Psoas muscle (tissue), 8 donors: ENCODE data around the gene IFNA7. TPM values are rescaled to one million over a fixed set of nuclear protein-coding genes. Genes with fewer than 3 reads are reported as not detected.
"Not testable (repeated sequence)": the region's sequence is repeated elsewhere in the genome, so short reads cannot be mapped to it uniquely, and the experiment has no call there.

Experiments used
- ATAC-seq, 4 donors: fragments of 200-7000 bp; cut with Tn5 transposase; one replicate each; pipeline ENCODE4 v1.9.1; 2020; ENCODE audit warnings: moderate library complexity in 3 of 4, mild to moderate bottlenecking in 2 of 4
- DNase-seq, 2 donors: peaks; one replicate each; pipeline ENCODE4 v3.0.0-alpha.2; 2020
- H3K27ac ChIP-seq: fragments of 200-600 bp; one replicate; pipeline ENCODE4 v1.8.0; 2022
- H3K27me3 ChIP-seq, 3 donors: fragments of 200-600 bp in 1 of 3; one replicate each; pipeline versions ENCODE4 v1.6.1 to v1.8.0; 2013 to 2022; ENCODE audit warnings: low read length in 2 of 3, mild to moderate bottlenecking in 2 of 3, moderate library complexity in 1 of 3; ENCODE audit not compliant: insufficient read depth in 3 of 3
- H3K36me3 ChIP-seq, 2 donors: fragments of 200-600 bp in 1 of 2; one replicate each; pipeline versions ENCODE4 v1.6.1 to v1.8.0; 2013 to 2022; ENCODE audit warnings: low read depth in 1 of 2, mild to moderate bottlenecking in 1 of 2, moderate library complexity in 1 of 2; ENCODE audit not compliant: insufficient read depth in 1 of 2
- H3K4me1 ChIP-seq: fragments of 200-600 bp; one replicate; pipeline ENCODE4 v1.8.0; 2022
- H3K4me3 ChIP-seq: fragments of 200-600 bp; one replicate; pipeline ENCODE4 v1.8.0; 2022; ENCODE audit warnings: mild to moderate bottlenecking
- H3K9me3 ChIP-seq: fragments of 200-600 bp; one replicate; pipeline ENCODE4 v1.8.0; 2022
- WGBS, 3 donors: extraction: QIAGEN DNeasy Blood & Tissue Kit; methylation state at CpG; one replicate each; pipeline versions ENCODE4 v1.1.6 to v1.1.7; 2013; 5-methylcytosine and 5-hydroxymethylcytosine counted together
- intact Hi-C, 2 donors: fragments of 100-400 bp; cut with DNase I; formaldehyde crosslinking; loops; one replicate each; pipeline versions ENCODE4 v1.11.0 to v1.14.2; 2022
- long read RNA-seq, 2 donors: library from polyadenylated mRNA; unstranded; transcript quantifications; one replicate each; pipeline ENCODE4 v2.0.0, GENCODE V29; 2021
- polyA plus RNA-seq, 3 donors: library from polyadenylated mRNA; stranded (reverse); fragments of 200-250 nt; gene quantifications; one replicate each; pipeline ENCODE4 v1.2.3, GENCODE V29; 2013
- total RNA-seq, 4 donors: library from RNA; stranded (reverse); fragmentation: NEBNext Ultra II Directional in 2 of 4; extraction: Animal tissue kit (Norgen Biotek cat#: 25700) in 2 of 4; gene quantifications; one replicate each; pipeline versions ENCODE4 v1.2.1 to v1.2.4, GENCODE V29; 2021 to 2023
- TF ChIP-seq, protein P1 (sequence below): fragments of 200-600 bp; IDR thresholded peaks from one replicate; pipeline ENCODE4 v1.8.0; 2022; ENCODE audit warnings: antibody characterized with exemption
- donor health status: healthy with polysubstance abuse.
- donor health status: DM: no; HTN: no; CAD: no; lungs with moderate emphysema.
- donor health status: Bipolar disorder and iron deficiency.
- donor health status: healthy.
- donor health status: DM: yes; HTN: yes; CAD: no.
- donor health status: DM: no; HTN: no; CAD: no.
- donor health status: DM: no; HTN: no; CAD: no.
- donor health status: DM: yes; HTN: yes; CAD: no.

The IFNA7 gene
- total RNA-seq: not detected
- not detected for polyA plus RNA-seq
- long read RNA-seq, donor 1: 0 reads
- long read RNA-seq, donor 2: 0 reads

DNA sequence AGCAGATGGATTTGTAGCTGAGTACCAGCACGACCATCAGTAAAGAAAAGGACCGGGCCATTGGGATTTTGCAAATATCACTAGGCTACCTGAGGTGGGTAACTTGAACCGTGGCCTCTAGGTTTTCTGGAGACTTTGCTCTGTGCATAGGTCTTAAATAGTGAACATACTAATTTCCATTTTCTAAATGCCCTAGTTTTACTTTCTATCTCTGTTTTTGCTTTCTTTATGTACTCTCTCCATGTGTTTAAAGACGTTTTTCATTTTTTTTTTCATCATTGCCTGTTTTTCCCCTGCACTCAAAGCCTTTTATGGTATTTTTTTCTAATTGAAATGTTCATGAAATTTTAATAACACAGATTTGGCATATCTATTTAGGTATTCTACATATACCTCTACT, at the start of gene IFNA7:
TSS of gene IFNA7 (minus strand) at position 101 of the 400 bp plus-strand sequence. CDS start at position 61, 40 bp downstream.
- H3K4me1 ChIP-seq, ATAC-seq, H3K27ac ChIP-seq, H3K9me3 ChIP-seq, H3K27me3 ChIP-seq, DNase-seq, H3K36me3 ChIP-seq, H3K4me3 ChIP-seq, intact Hi-C loops: not testable (repeated sequence)
- 60 to 68% (median 66%) methylated on average over 4 of the region's 4 CpGs for WGBS, 3 donors

DNA sequence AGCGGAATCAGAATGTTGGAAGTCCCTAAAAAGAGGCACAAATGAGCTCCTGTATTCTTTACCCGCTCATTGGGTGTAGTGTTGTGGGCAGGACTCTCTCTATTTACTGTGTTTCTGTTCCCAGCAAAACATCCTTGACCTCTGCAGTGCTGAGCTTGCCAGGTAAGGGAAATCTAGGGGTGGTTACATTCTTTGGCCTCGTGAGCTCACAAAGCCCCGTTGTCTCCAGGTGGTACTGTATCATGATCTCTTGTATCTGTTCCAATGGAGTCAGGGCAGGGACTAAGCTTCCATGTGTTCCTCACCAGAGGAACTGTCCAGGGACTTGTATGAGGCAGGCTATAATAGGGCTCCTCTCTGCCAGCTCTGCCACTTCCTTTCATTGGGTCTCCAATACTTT, 49.6 kb upstream of the IFNA7 start:
- DNase-seq: no peak
- 50 to 68% (median 54%) methylated on average over 4 of the region's 4 CpGs for WGBS, 3 donors
- TF ChIP-seq, protein P1, sequence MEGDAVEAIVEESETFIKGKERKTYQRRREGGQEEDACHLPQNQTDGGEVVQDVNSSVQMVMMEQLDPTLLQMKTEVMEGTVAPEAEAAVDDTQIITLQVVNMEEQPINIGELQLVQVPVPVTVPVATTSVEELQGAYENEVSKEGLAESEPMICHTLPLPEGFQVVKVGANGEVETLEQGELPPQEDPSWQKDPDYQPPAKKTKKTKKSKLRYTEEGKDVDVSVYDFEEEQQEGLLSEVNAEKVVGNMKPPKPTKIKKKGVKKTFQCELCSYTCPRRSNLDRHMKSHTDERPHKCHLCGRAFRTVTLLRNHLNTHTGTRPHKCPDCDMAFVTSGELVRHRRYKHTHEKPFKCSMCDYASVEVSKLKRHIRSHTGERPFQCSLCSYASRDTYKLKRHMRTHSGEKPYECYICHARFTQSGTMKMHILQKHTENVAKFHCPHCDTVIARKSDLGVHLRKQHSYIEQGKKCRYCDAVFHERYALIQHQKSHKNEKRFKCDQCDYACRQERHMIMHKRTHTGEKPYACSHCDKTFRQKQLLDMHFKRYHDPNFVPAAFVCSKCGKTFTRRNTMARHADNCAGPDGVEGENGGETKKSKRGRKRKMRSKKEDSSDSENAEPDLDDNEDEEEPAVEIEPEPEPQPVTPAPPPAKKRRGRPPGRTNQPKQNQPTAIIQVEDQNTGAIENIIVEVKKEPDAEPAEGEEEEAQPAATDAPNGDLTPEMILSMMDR: no peak
- H3K36me3 ChIP-seq: no peaks in the 10 kb centered on the region
- intact Hi-C loops: no loop called here
- no peak overlapping the region for H3K4me3 ChIP-seq
- no peaks in the 10 kb centered on the region for H3K9me3 ChIP-seq
- H3K4me1 ChIP-seq: no peaks in the 10 kb centered on the region
- no peak overlapping the region for H3K27ac ChIP-seq
- no peak for ATAC-seq
- no peaks in the 10 kb centered on the region for H3K27me3 ChIP-seq

DNA sequence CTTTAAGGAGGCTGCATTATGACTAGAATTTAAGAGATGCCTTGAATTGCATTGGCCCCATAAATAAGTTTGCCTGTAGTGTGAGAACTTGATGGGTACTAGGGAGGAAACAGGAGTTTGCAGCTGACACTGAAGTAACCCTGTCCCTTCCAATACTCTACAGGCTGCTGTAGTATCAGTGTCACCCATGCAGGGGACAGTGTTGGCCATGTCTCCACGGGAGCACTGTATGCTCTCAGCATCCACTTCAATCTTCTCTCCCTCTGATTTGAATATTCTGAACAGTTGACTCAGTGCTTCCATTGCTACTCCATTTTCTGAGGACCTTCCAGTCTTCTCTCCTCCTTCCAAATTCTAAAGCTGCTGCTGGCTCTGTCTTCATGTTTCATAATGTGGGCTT, 49.2 kb upstream of the IFNA7 start:
- Histone ChIP-seq H3K27me3 (no peaks in the 10 kb centered on the region), H3K4me3 (no peak overlapping the region), H3K9me3 (no peaks in the 10 kb centered on the region), H3K36me3 (no peaks in the 10 kb centered on the region), H3K4me1 (no peaks in the 10 kb centered on the region), H3K27ac (no peak overlapping the region)
- TF ChIP-seq, protein P1: no peak
- 20 to 33% (median 29%) methylated on average over 1 of the region's 1 CpG for WGBS, 3 donors
- no peak for DNase-seq
- no peak for ATAC-seq
- intact Hi-C loops: no loop called here

DNA sequence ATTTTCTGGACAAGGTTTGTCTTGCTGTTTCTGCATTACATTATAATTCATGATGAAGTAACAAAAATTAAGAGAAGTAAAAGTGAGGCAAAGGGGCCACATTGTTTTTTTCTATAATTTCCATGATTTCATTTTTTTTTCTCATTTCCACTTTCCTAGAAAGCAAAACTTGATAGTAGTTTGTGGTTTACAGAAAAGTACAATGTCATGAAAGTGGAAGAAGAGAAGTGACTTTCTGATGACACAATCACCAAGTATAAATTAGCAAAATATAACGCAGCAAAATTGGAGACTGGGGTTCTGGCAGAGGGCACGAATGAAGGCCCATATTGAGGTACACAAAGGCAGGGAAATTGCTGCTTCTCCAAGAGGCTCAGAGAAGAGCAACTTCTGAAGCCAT, 42.8 kb upstream of the IFNA7 start:
- ATAC-seq (no peak), DNase-seq (no peak)
- H3K36me3 ChIP-seq: no peaks in the 10 kb centered on the region
- intact Hi-C loops: no loop called here
- H3K27ac ChIP-seq: no peak overlapping the region
- H3K4me1 ChIP-seq: no peaks in the 10 kb centered on the region
- no peaks in the 10 kb centered on the region for H3K27me3 ChIP-seq
- no peaks in the 10 kb centered on the region for H3K9me3 ChIP-seq
- TF ChIP-seq, protein P1: no peak
- WGBS, 3 donors: 53 to 74% (median 62%) methylated on average over 2 of the region's 2 CpGs
- H3K4me3 ChIP-seq: no peak overlapping the region

DNA sequence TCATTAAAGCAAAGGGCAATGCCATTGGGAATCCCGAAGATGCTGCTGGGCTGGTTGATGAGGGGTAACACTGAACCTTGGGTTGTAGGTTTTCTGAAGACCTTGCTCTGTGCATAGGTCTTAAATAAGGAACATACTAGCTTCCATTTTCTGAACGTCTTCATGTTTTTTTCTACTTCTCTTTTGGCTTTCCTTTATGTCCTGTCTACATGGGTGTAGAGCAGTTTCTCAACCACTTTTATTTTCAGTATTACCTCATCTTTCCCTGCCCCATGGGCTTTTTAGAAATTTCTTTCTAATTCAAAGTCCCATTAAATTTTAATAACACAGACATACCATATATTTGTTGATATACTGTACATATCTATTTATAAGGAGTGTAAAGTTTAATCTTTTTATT, 37.9 kb upstream of the IFNA7 start, which contains the start of gene IFNA14:
TSS of gene IFNA14 (minus strand) at position 95 of the 400 bp plus-strand sequence. CDS start at position 25, 70 bp downstream.
- H3K27me3 ChIP-seq: no peaks in the 10 kb centered on the region
- no peak within 1 kb of the TSS for H3K27ac ChIP-seq
- no peaks in the 10 kb centered on the region for H3K36me3 ChIP-seq
- intact Hi-C loops: loop anchor here in 1 of 2 donors (5.0 kb wide), 1 partner anchor 552 kb away; no protein-coding TSS in a partner anchor
- ATAC-seq: no peak
- 74 to 79% (median 76%) methylated on average over 2 of the region's 2 CpGs for WGBS, 3 donors
- no peaks in the 10 kb centered on the region for H3K9me3 ChIP-seq
- H3K4me1 ChIP-seq: no peaks in the 10 kb centered on the region
- H3K4me3 ChIP-seq: no peak within 1 kb of the TSS
- no peak for DNase-seq
- TF ChIP-seq, protein P1: no peak

DNA sequence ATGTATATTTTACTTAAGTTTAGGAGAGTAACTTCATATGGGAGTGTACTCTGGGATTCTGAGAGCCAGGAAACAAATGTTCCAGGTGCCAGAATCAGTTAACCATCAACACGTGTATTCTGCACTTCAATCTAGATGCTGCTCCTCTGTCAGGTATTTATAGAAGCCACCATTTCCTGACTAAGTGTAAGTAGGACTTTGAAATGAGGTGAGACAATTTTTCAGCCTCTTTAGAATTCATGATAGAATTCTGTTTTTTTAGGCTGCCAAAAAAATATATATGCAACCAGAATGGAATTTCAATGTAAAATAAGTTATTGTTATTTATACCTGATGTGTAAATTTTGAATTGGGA, 34.3 kb upstream of the IFNA7 start:
- intact Hi-C loops: loop anchor here in 1 of 2 donors (5.0 kb wide), 1 partner anchor 556 kb away; no protein-coding TSS in a partner anchor
- WGBS, 3 donors: 11 to 27% (median 13%) methylated on average over 1 of the region's 1 CpG
- not testable (repeated sequence) for ATAC-seq

More for the DNA sequence above, 34.3 kb upstream of the IFNA7 start:
- H3K27me3 ChIP-seq, H3K36me3 ChIP-seq, H3K9me3 ChIP-seq, H3K4me3 ChIP-seq, H3K27ac ChIP-seq, H3K4me1 ChIP-seq, DNase-seq: not testable (repeated sequence)
